Measurements from ENCODE around the gene CARD6.

DNA sequence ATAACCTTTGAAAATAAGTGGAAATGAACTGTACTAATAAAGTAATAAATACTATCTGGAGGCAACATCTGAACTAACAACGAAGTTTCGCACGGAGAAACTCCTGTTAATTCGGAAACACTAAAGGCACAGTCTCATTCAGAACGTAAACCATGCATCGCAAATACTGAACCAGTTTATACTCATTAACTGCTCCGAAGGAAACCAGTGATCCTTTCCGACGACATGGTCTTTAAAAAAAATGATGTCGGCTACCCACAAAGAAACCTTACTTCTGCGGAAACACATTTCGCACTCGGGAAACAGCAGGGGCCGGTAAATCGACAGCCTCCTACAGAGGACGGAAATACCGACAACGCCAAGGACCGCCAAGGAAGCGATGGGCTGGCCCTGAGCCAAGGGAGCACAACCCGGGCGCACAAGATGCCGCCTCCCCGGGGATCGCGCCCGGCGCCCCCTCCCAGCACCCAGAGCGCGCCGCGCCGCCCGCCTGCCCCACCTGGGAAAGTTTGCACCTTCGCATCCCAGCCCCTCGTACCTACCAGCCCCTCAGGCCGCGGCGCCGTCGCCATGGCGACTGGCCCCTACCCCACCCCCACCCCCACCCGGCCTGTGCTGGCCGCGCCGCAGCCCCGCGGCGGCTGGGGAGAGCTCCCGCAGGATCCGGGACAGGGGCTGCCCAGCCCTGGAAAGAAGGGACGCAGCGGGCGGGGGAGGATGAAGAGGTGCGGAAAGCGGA is 43.7 kb upstream of the CARD6 start:
- TF ChIP-seq POLR2AphosphoS5 (IDR thresholded peaks at IDR 0.05; ENCODE audit: low read depth, low read length) (no peak; the same call in 1 of the 2 replicates), TCF7L2 (IDR thresholded peaks at IDR 0.05; ENCODE audit: low read depth, low read length) (no peak)
- TF ChIP-seq, protein P1, sequence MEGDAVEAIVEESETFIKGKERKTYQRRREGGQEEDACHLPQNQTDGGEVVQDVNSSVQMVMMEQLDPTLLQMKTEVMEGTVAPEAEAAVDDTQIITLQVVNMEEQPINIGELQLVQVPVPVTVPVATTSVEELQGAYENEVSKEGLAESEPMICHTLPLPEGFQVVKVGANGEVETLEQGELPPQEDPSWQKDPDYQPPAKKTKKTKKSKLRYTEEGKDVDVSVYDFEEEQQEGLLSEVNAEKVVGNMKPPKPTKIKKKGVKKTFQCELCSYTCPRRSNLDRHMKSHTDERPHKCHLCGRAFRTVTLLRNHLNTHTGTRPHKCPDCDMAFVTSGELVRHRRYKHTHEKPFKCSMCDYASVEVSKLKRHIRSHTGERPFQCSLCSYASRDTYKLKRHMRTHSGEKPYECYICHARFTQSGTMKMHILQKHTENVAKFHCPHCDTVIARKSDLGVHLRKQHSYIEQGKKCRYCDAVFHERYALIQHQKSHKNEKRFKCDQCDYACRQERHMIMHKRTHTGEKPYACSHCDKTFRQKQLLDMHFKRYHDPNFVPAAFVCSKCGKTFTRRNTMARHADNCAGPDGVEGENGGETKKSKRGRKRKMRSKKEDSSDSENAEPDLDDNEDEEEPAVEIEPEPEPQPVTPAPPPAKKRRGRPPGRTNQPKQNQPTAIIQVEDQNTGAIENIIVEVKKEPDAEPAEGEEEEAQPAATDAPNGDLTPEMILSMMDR (IDR thresholded peaks at IDR 0.05) = no peak
- TF ChIP-seq, protein P2, sequence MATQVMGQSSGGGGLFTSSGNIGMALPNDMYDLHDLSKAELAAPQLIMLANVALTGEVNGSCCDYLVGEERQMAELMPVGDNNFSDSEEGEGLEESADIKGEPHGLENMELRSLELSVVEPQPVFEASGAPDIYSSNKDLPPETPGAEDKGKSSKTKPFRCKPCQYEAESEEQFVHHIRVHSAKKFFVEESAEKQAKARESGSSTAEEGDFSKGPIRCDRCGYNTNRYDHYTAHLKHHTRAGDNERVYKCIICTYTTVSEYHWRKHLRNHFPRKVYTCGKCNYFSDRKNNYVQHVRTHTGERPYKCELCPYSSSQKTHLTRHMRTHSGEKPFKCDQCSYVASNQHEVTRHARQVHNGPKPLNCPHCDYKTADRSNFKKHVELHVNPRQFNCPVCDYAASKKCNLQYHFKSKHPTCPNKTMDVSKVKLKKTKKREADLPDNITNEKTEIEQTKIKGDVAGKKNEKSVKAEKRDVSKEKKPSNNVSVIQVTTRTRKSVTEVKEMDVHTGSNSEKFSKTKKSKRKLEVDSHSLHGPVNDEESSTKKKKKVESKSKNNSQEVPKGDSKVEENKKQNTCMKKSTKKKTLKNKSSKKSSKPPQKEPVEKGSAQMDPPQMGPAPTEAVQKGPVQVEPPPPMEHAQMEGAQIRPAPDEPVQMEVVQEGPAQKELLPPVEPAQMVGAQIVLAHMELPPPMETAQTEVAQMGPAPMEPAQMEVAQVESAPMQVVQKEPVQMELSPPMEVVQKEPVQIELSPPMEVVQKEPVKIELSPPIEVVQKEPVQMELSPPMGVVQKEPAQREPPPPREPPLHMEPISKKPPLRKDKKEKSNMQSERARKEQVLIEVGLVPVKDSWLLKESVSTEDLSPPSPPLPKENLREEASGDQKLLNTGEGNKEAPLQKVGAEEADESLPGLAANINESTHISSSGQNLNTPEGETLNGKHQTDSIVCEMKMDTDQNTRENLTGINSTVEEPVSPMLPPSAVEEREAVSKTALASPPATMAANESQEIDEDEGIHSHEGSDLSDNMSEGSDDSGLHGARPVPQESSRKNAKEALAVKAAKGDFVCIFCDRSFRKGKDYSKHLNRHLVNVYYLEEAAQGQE (IDR thresholded peaks at IDR 0.05; ENCODE audit: insufficient read depth in 1 of 2, low read depth in 2 of 2, low read length in 1 of 2) = no peak

All from Panc1 (cell line).